Erythroblast (primary cell): ENCODE results near the gene RNF133.

Experiments used
- GATA1 ChIP-seq: IDR thresholded peaks from 2 replicates; pipeline ENCODE4 v1.6.1; 2011; ENCODE audit warnings: low read depth, mild to moderate bottlenecking, control low read depth, low read length, moderate library complexity
- POLR2A ChIP-seq: IDR thresholded peaks from 2 replicates; pipeline ENCODE4 v1.6.1; 2011; ENCODE audit warnings: mild to moderate bottlenecking, low read length

DNA sequence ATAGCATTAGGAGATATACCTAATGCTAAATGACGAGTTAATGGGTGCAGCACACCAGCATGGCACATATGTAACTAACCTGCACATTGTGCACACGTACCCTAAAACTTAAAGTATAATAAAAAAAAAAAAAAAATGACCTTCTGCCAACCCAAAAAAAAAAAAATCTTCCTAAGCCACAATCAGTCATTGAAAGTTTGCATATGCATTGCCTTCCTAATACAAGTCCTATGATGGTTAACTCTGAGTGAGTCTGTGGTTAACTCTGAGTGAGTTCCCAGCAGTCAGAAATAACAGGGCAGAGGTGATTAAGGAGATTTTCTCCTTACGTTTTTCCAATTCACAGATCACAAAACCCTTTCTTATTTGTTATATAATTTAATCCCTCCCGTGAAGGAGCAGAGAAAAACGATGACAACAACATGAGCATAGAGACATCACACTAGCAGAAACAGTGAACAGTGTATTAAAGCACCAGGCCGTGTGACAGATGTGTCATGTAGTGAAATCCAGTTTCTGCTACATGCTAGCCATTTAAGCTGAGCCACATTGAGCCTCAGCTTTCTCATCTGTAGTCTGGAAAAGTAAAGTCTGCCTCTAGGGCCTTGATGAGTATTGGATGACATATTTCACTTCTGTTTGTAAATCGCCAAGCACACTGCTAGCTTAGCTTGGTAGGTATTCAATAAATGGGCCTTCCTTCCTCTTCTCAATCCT is 11.2 kb upstream of the RNF133 start:
- TF ChIP-seq POLR2A (no peak), GATA1 (no peak)
